SIG-M5 (cell line): Measurements from ENCODE around the gene COG2.
"Not testable (repeated sequence)": the region's sequence is repeated elsewhere in the genome, so short reads cannot be mapped to it uniquely, and the experiment has no call there.

Experiments
- DNase-seq: peaks from one replicate; lab custom pipeline; 2025; lab: John Stamatoyannopoulos, UW

Gene COG2

DNA sequence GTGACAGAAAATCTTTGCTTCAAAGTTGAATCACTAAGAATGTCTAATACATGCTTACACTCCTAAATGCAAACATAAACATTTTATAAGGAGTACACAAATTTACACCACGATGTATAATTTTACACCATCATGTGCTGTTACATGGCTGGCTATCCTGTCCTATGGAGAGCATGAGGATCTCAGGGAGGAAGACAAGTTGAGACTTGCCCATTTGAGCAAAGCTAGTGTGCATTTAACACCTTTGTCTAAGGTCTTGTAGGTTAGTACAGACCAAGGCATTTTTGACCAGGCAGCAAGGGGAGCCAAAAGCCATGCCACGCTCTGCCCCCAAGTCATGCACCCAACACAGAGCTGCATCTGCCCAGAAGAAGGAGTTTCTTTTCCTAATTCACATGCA is 14.5 kb upstream of the COG2 start:
- DNase-seq: no peak

DNA sequence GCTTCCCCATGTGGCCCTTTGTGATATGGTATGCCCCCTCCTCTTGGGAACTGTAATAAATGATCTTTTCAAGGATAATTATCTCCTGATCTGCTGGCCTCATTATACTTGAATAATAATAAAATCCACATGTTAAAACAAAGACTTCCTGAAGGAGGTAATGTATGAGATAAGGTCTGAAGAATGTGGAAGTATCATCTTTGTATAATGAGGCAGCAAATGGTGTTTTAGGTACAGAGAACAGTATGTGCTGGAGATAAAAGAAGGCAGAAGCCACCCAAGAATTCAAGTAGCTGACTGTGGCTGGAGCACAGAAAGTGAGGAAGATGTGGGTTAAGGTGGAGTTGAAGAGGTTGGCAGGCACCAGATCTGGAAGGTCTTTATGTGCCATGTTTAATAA is 12.8 kb upstream of the COG2 start:
- no peak for DNase-seq

DNA sequence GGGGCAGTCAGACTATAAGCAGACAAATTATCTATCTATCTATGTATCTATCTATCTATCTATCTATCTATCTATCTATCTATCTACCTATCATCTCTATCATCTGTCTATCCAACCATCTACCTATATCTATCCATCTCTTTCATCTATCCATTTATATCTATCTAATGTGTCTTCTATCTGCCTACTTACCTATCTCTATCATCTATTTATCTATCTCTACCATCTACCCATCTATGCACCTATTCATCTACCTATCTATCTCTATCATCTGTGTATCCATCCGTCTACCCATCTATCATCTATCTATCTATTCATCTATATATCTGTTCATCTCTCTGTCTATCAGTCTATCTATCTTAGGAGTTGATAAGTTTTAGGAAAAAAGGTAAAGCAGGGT is 10.8 kb upstream of the COG2 start:
- DNase-seq: no peak

DNA sequence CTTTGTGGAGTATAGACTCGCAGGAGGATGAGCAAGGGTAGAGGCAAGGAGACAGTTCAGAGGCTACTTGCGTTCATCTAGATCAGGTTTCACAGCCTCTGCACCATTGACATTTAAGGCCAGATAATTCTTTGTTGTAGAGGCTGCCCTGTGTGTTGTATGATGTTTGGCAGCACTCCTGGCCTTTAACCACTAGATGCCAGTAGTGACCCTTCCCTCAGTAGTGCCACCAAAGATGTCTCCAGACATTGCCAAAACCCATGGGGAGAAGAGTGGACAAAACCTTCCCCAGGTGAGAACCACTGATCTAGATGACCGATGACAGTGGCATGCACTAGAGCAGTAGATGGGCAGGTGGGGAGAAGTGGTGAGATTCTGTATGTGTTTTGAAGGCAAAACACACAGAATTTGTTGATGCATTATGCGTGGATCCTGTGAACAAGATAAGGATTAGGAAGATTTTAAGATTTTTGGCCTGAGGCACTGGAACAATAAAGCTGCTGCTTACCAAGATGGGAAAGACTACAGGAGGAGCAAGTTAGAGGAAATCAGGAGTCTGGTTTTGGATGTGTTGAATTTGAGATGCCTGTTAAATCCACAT is 9.9 kb upstream of the COG2 start:
- no peak for DNase-seq

DNA sequence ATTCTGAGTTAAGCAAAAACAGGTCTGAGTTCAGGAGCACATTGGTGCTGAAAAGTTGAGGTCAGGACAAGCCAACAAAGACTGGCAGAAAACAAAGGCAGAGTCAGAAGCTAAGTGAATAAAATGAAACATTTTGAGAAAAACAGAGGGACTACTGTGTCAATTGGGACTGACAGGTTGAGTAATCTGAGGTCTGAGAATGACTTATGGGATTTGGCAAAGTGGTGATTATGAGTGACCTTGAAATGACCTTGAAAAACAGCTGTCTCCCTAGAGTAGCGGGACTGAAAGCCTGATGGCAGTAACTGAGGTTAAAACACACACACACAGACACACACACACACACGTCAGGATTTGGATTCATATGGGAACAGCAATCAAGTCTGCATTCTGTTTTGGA is 8.8 kb upstream of the COG2 start:
- DNase-seq: no peak

DNA sequence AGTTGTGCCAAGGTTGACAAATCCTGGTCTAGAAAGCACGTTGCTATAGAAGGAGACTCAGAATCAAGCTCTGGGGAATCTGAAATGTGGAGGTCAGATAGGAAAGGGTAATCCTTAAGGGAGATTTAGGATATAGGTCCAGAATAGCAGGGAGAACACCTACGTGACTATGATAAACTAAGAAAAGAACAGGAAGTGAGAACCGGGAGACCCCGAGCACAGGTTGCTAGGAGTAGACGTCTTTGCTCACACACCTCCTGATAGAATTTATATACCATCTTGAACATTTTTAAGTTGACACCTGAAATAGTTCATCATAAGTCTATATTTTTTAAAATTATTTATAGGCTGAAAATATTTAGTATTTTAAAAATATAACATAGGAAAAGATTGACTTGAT is 7.9 kb upstream of the COG2 start:
- DNase-seq: no peak

DNA sequence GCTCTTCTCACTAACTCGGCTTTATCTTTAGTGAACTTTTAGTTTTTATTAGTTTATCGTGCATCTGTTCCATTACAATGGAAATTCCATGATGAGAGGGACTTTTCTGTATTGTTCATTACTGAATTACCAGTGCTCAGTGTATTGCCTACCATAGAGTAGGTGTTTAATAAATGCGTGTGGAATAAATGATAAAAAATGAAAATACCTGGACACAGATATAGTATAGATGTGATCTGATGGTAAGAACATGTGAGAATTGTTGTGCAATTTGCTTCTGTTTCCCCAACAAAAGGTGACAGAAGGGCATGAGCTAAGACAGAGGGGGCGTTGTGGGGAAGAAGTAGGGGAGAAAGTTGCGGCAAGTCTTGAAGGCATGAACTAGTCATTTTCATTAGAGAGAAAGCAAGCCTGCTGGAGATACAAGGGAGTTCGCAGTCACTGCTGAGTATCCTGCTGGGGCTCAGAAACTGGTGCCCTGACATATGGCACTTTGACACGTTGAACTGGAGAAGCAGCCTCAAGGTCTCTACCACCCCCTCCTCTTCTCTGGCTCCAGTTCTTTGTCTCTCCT is 5.6 kb upstream of the COG2 start:
- no peak for DNase-seq

DNA sequence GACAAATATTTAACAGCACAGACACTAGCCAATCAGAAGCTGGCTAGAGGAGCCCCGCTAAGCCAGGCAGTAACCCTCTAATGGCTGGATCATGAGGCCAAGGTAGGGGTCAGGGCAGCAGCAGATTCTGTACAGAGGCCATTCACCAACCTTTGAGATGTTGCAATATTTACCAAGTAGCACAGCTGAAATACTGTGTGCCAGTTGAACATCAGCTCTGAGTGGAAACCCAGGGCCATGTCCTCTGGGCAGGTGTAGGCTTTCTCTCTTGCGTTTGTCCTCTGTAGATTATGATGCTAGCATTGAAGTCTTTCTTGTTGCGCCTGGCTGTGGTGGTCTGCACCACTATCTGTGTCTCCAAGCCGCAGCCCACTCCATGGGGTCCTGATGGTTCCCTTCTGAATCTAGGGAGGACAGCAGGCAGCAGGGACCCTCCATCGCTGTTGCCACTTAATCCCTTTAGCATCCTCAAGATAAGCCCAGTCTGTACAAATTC is 2.5 kb upstream of the COG2 start:
- no peak for DNase-seq

DNA sequence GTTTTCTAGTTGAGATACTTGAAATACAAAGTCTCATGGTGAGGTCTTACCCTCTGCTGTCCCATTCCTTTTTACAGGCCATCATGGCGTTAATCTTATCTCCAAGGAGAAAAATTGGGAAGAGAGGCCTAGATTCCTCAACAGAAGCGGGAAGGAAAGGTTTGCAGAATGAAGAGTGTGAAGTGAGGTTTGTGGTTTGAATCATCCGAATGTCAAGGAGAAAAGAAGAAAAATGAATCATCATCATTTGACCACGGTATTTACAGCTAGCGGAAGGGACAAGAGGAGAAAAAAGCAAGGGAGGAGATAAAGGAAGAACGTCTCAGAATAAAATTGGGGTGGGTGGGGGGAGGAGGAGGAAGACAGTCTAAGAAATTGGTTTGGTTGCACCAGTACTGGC is 935 bp upstream of the COG2 start:
- no peak for DNase-seq

DNA sequence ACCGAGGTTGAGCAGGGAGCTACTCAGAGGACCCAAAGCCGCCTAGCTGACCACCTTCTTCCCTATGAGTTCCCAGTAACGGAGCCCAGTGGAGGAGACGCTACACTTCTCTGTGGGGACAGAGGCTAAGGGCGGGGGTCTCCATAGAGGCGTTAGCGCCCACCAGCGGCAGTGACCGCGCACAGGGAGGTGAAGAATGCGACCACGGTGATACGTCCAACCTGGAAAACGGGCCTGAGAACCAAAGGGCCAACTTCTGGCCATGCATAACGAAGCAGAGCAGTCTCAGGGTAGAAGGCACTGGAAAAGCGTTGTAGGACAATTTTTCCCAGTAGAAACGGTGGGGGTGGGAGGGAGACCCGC is 400 bp upstream of the COG2 start:
- no peak for DNase-seq

DNA sequence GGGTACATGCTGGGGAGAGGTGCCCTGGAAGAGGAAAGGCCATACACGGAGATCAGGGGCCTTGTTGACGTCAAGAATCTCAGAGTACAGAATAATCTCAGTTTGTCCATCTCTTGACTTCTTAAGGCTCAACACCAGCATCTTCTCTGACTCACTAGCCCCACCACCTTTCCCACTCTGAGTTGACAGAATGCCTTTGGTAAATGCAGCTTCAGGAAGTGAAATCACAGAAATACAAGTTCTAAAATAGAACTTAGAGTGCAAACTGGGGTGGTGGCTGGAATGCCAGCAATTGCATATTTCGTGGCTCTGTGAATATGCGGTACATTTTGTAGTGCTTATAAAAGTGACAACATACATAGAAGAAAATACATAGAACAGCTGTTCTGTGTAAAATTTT is 1.6 kb downstream of the COG2 start:
- no peak for DNase-seq

DNA sequence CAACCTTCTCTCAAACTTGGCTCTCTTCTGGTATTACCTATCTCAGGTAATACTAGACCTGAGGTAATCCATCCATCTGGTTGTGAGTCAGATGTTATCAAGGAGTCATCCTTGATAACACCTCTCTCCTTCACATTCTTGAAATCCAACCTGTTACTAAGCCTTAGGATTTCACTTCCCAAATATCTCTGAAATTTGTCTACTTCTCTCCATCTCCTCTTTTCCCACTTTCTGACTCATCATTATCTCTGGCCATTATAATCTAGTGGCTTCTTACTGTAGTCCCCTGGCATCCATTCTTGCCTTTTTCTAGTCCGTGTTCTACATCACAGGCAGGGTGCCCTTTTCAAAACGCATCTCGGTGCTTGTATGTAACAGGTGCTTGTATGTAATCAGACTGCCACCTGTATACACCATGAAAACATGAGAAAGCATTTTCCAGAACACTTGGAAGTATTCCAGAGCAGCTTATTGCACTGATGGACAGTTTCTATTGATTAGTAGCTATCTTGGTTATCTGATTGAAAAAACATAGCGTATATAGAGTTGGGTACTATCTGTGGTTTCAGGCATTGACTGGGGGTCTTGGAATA is 4.5 kb downstream of the COG2 start:
- DNase-seq: no peak

DNA sequence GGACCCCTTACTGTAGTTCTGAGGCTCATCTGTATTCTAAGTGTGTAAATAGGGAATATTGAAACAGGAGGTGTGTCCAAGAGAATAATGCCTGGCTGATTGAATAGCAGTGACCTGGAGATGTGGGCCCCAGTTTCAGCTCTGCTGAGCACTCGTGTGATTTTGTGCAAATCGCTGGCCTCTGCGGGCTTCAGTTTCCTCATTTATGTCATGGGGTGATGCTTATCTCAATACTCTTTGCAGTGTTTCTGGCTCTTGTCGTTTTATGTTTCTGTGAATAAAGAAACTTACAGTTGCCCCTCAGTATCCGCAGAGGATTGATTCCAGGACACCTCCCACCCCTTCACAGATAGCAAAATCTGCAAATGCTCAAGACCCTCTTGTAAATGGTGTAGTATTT is 5.0 kb downstream of the COG2 start:
- DNase-seq: no peak

DNA sequence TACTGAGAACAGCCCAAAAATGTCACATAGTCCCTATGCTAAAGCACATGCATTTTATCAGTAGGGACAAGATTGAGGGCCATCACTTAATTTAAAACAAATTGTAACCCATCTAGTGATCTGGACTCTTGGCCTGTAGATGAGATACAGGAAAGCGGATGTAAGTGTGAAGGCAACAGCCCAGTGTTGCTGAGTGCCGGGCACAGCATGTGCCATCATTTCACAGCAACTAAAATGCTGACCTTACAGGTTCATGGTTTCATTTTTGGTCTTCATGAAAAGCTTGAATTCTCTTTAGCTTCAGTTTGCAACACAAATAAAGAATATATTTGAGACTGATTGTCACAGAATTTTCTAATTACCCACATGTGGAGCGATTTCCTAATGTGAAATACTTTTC is 5.8 kb downstream of the COG2 start:
- DNase-seq: no peak

DNA sequence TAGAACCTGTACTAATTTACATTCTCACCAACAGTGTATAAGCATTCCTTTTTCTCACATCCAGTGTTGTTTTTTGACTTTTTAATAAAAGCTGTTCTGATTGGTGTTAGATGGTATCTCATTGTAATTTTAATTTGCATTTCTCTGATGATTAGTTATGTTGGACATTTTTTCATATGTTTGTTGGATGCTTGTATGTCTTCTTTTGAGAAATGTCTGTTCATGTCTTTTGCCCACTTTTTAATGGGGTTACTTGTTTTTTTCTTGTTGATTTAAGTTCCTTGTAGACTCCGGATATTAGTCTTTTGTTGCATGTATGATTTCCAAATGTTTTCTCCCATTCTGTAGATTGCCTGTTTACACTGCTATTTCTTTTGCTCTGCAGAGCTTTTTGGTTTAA is 8.0 kb downstream of the COG2 start:
- DNase-seq: no peak

DNA sequence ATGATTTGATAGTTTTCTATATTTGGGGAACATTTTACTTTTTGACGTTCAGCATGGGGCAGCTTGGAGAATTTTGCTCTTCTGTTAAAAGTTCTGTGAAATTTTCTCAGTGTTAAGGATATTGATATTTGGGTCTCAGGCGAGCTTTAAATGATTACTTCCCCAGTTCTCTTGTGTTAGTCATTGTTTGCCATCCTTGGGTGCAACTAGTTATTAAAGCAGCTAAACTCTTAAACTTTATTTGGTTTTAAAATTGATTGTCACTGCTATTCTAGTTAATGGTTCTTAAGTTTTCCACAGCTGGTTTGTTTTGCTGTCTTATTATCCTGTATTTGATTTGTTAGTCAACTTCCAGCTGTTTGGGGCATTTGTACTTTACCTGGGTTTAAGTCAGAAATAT is 9.0 kb downstream of the COG2 start:
- no peak for DNase-seq

DNA sequence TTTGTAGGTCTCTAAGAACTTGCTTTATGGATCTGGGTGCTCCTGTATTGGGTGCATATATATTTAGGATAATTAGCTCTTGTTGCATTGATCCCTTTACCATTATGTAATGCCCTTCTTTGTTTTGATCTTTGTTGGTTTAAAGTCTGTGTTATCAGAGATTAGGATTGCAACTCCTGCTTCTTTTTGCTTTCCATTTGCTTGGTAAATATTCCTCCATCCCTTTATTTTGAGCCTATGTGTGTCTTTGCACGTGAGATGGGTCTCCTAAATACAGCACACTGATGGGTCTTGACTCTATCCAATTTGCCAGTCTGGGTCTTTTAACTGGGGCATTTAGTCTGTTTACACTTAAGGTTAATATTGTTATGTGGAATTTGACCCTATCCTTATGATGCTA is 14.4 kb downstream of the COG2 start:
- DNase-seq: not testable (repeated sequence)

DNA sequence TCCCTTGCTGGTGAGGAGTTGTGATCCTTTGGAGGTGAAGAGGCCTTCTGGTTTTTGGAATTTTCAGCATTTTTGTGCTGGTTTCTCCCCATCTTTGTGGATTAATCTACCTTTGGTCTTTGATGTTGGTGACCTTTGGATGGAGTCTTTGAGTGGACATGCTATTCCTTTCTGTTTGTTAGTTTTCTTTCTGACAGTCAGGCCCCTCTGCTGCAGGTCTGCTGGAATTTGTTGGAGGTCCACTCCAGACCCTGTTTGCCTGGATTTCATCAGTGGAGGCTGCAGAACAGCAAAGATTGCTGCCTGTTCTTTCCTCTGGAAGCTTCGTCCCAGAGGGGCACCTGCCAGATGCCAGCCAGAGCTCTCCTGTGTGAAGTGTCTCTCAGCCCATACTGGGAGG is 15.8 kb downstream of the COG2 start:
- DNase-seq: not testable (repeated sequence)

DNA sequence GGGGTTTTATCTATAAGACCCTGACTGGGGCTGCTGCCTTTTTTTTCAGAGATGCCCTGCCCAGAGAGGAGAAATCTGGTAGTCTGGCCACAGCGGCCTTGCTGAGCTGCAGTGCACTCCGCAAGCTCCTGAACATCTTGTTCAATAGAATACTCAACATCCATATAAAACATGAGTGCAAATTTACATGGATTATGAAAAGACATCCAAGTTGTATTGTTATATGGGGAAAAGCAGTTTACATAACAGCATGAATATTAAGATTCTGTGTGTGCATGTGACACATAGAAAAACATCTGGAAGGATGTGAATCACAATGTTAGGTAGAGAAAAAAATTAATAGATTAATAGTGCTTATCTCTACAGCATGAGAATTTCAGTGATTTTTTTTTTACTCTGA is 16.4 kb downstream of the COG2 start:
- DNase-seq: no peak

DNA sequence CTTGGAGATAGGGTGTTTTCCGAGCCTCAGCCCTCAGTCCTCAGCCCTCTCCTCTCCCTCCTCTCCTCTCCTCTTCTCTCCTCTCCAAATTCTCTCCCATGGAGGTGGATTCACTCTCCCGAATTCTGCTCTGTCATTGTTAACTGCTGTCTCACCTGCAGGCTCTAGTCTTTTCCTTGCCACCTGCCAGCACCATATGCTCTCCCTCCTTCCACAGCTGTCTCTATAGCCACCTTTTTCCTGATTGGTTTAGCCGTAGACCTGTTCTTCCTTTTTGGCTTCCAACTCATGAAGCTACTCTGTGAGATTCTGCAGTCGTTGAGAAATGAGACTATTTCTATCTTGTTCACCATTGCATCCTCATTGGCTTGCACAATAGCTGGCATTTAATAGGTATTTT is 19.7 kb downstream of the COG2 start:
- DNase-seq: no peak

DNA sequence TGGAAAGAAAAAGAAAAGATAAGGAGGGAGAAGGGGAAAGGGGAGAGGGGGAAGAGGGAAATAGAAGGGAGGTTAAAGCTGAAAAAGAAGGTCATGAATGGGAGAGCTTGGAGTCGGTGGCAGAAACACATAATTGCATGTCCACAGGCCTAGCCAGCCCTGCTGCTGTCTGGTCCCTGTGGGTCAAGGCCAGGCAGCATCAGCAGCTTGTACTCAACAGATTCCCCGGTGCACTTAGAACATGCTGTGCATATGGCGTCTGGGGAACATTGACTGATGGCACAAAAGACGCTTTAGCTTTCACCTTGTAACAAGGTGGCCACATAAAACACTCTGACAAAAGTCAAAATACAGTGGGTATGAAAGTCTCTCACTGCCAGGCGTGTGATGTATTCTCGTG is 25.9 kb downstream of the COG2 start:
- no peak for DNase-seq

DNA sequence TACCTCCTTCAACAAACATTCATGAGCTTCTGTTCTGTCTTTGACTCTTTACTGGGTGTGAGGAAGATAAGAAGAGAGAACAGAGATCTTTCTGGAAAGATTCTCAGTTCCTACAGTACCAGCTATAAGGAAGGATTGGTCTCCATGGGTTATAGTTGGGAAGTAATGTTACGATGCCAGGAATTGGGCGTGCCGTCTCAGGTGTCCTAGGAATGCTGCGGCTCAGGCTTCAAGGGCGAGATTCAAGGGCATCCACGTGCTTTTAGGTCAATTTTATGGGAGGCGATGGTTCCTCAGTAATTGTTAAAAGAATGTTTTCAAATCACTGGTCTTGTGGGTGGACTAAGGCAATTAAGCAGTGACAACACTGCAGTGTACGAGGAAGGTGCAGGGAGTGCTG is 27.3 kb downstream of the COG2 start:
- no peak for DNase-seq

DNA sequence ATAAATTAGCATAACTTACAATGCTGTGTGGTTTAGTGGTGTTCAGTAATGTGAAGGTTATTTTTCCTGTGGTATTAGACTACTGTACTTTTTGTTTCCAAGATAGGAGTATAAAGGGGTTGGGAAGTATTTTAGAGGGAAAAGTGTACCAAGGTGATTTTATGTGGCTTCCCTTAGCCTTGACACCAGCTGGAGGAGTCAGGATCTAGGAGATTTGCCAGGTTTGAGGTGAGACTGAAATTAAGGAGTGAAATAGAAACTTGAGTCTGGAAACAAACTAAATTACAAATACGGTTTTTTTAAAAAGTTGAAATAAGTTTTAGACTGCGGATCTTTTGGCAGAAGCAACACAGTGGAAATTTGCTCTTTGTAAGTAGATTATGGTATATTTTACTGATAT is 32.3 kb downstream of the COG2 start:
- DNase-seq: no peak

DNA sequence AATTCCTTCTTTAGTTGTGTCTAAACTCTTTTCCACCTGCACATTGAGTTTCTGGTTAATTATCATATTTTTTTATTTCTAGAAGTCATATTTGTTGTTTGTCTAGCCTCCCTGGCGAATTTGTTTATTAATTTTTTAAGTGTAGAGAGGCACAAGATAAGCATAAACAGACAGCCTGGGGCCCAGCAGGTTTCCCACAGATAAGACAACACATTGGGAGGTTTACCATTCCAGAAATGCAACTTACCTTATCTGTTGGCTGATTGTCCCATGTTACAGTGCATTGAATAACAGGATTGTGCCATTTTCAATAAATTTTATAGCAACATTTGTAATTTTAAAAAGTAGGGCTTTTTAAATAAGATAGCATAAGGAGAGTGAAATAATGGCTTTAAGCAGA is 34.9 kb downstream of the COG2 start:
- no peak for DNase-seq
